GM12875 (cell line): ENCODE data around the gene SERP2.

ENCODE experiments used
- H3K4me3 ChIP-seq: one replicate; pipeline ENCODE4 v1.5.1; 2011; ENCODE audit warnings: low read depth, low read length, control low read depth
- TF ChIP-seq, protein P1 (sequence below): IDR thresholded peaks from 2 replicates; pipeline ENCODE4 v1.5.1; 2011; ENCODE audit warnings: low read depth, mild to moderate bottlenecking, control low read depth, inconsistent platforms, low read length, moderate library complexity, borderline replicate concordance; ENCODE audit not compliant: insufficient read depth

SERP2 gene

DNA sequence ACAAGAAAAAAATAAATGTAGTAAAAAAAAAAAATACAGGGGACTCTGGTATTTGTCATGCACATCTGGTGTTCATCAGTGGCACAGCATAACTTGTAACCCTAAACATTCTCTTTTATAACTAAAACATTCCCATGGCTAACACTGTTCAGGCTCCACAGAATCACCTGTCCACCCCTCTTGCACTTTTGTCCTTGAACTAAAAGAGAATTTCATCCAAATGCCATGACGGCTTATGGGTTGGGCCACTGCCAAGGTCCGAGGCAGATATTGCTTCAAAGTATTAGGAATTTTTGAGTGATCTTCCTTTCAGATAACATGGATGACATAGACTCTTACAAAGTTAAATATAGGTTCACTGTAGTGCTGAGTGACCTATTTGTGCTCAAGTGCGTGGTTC is 25.7 kb upstream of the SERP2 start:
- no peak overlapping the region for H3K4me3 ChIP-seq
- TF ChIP-seq, protein P1, sequence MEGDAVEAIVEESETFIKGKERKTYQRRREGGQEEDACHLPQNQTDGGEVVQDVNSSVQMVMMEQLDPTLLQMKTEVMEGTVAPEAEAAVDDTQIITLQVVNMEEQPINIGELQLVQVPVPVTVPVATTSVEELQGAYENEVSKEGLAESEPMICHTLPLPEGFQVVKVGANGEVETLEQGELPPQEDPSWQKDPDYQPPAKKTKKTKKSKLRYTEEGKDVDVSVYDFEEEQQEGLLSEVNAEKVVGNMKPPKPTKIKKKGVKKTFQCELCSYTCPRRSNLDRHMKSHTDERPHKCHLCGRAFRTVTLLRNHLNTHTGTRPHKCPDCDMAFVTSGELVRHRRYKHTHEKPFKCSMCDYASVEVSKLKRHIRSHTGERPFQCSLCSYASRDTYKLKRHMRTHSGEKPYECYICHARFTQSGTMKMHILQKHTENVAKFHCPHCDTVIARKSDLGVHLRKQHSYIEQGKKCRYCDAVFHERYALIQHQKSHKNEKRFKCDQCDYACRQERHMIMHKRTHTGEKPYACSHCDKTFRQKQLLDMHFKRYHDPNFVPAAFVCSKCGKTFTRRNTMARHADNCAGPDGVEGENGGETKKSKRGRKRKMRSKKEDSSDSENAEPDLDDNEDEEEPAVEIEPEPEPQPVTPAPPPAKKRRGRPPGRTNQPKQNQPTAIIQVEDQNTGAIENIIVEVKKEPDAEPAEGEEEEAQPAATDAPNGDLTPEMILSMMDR = no peak

DNA sequence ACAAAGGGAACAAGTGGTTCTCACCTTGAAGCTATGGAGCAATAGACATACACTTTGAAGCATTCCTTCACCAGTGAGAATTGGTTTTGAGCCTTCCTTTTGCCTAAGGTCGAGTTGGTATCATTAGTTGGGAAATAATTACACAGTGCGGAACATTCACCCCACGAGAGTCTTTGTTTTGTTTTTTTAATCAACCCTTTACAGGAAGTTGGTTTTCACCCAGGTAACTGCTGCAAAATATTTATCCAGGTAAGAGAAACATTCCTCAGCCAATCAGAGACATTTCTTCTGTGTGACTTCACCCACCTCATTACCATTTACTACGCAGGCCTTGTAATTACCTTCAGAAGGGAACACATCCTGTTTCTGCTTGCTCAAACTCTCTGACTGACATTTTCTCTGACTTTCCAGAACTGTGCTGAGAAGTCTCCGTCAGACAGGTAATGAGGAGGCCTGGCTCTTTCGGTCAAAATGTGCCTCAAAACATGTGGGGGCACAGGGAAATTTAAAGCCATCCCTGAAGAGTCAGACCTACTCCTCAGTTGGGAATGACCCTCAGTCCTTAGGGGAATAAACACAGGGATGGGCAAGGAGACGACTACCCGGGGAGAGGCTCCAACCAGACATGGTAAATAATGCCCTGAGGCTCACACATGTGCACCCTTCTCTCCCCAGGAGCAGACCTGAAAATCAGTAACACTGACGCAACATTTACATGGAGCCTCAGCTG is 22.7 kb upstream of the SERP2 start:
- TF ChIP-seq, protein P1 = no peak
- H3K4me3 ChIP-seq = no peak overlapping the region

DNA sequence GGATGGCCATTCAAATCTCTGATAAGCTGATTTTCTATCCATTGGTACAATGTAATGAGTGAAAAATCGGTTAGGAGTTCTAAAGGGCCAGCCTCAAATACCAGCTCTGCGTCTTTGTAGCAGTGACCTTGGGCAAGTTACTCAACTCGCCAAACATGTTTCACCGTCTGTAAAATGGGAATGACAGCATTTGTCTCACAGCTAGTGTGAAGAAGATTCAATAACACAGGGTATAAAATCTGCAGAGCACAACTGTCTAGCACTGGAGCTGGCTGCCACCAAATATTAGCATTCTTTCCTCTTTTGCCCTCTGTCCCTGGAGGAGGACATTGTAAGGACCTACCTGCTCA is 22.1 kb upstream of the SERP2 start:
- TF ChIP-seq, protein P1 = no peak
- no peak overlapping the region for H3K4me3 ChIP-seq

DNA sequence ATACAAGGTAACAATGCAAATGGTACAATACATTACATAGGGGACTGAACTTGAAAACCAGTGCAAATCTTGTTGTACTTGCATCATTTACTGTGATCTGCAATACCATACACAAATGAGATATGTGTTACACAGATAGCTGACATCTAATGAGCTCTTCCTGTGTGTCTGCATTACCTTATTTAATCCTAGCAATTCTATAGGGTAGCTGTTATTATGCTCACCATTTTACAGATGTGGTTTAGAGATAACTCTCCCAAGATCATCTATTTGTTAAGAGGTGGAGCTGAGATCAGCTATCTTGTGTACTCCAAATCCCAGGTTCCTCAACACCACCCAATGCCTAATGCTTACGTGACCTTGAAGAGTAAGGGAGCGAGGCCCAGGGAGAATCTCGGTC is 21.4 kb upstream of the SERP2 start:
- no peak overlapping the region for H3K4me3 ChIP-seq
- TF ChIP-seq, protein P1 = no peak

DNA sequence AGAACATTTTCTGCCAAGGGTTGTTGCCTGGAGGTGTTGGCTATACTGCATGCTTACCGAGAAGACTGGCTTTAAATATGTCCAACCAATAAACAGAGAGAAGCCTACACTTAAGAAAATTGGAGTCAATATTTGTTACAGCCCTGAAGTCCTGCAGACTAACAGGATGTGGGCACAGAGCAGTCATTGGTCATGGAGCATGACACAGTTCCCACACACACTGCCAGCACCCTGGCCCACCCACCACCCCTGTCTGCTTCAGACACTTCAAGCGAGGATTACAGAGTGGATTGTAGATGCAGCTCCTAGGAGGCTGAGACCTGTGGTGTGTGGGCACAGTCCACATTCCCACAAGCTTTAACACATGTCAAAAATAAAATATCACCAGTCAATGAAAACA is 21.0 kb upstream of the SERP2 start:
- H3K4me3 ChIP-seq = no peak overlapping the region
- TF ChIP-seq, protein P1 = no peak

DNA sequence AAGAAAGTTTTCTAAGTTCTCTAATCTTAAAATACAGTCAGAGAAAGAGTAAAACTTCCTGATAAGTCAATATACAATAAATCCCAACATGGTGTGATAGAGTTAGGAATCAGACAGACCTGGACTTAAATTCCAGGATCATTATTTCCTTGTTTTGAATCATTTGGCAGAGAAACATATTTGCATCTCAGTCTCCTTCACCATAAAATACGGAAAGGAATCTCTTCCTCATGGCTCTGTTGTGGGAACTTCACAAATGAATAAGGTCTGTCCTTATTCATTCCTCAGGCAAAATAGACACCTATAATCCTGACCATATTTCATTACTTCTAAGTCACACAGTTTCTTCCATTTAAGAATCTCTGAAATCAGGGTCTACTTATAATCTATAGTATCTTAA is 19.3 kb upstream of the SERP2 start:
- TF ChIP-seq, protein P1 = no peak
- no peak overlapping the region for H3K4me3 ChIP-seq

DNA sequence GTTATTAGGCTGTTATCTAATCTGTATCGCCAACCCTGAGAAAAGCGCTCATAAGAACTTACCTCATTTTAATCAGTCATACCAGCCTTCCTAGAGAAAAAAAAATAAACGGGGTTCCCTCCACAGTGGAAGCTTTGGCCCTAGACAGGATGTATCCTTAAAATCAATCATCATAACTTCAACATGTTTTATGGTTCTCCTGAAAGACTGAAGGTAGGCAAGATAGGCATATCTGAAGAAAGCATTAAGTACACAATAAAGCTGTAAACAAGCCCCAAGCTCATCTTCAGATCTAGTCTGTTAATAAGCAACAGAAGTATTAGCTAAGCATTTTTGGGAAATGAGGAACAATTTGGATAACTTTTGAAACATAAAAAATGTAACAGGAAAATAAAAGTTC is 18.7 kb upstream of the SERP2 start:
- TF ChIP-seq, protein P1 = no peak
- H3K4me3 ChIP-seq = no peak overlapping the region
